GM12873 (cell line): Measurements from ENCODE around the gene TSPY9.
"Not testable (repeated sequence)": the region's sequence is repeated elsewhere in the genome, so short reads cannot be mapped to it uniquely, and the experiment has no call there.

Experiments used
- CTCF ChIP-seq: IDR thresholded peaks from 2 replicates; pipeline ENCODE4 v1.5.1; 2012; ENCODE audit warnings: low read depth, mild to moderate bottlenecking, moderate library complexity, low read length, control low read depth; ENCODE audit not compliant: insufficient read depth; ENCODE audit errors: missing control alignments

The TSPY9 gene

GRCh38 chrY:9486967-9487366 lies at the start of gene TSPY9:
TSPY9 (plus strand) TSS chrY:9487267; CDS start chrY:9487313, 46 bp downstream.
- not testable (repeated sequence) for TF ChIP-seq CTCF

- not testable (repeated sequence) for TF ChIP-seq CTCF
Observed at GRCh38 chrY:9466655-9467054, 20.4 kb upstream of the TSPY9 start, which contains the start of gene TSPY1. TSPY1 (plus strand) TSS chrY:9466955; CDS start chrY:9467001, 46 bp downstream.

- not testable (repeated sequence) for TF ChIP-seq CTCF
Observed at GRCh38 chrY:9527580-9527979, 40.5 kb downstream of the TSPY9 start, which contains the start of gene TSPY10. TSPY10 (plus strand) TSS chrY:9527880; CDS start chrY:9527926, 46 bp downstream.
